T follicular helper cell (primary cell): ENCODE results near the gene PBX1.
"Not testable (repeated sequence)": the region's sequence is repeated elsewhere in the genome, so short reads cannot be mapped to it uniquely, and the experiment has no call there.

Experiments used
- DNase-seq: peaks from one replicate; pipeline ENCODE4 v3.0.0-alpha.2; 2020; ENCODE audit warnings: low read depth

The PBX1 gene

DNA sequence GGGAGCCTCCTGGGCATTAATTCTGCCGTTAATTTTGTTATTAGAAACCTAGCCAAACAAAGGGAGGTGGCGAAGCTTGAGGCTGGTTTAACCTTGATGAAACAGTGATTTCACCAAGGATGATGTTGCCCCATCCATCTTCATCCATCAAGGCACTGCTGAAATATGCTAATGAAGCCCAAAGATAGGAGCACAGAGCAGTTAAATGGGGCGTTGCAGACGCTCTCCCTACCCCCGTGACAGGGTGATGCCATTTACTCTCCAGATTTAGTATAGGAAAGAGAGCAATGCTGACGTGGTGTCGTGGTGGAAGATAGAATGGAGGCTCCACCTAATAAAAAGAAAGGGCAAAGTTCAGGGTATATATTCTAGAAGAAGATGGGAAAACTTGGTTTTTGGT, 84.0 kb downstream of the PBX1 start:
- DNase-seq: no peak

DNA sequence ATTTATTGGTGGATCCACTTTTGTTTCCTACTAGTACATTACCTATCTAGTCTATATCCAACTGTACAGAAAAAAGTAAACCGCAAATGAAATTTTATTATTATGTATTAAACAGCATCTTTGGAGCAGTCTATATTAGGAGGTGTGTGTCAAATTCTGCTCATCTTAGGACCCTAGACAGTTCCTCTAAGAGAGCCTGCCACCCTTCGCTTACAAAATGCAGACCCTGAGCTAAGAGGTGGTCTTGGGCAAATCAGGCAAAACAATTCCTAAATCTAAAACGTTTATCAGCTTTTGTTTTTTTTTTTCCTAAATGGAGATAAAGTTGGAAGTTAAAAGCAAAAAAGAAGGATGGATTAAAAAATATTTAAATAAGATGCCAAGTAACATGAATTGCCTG, 85.3 kb downstream of the PBX1 start:
- no peak for DNase-seq

GRCh38 chr1:164644774-164645644, 86.0 kb downstream of the PBX1 start:
- no peak for DNase-seq

DNA sequence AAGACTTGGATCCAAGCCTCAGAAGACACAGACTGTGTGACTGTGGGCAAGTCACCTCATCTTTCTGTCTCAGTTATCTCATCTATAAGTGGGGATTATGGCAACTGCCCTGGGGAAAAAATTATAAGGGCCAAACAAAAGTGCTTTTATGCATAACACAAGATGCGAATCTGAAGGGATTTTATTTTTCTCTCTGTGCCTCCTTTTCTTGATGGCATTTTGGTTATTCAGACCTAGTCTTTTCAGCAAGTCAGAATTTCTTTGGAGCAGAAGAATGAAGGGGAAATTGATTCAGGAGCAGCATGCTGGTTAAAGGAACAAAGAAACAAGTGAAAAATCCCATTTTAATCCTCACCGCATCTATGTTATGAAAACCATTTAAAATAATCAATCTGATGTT, 86.9 kb downstream of the PBX1 start:
- no peak for DNase-seq

GRCh38 chr1:164647211-164647610, 88.2 kb downstream of the PBX1 start:
- DNase-seq: no peak

GRCh38 chr1:164648636-164649035, 89.7 kb downstream of the PBX1 start:
- no peak for DNase-seq

DNA sequence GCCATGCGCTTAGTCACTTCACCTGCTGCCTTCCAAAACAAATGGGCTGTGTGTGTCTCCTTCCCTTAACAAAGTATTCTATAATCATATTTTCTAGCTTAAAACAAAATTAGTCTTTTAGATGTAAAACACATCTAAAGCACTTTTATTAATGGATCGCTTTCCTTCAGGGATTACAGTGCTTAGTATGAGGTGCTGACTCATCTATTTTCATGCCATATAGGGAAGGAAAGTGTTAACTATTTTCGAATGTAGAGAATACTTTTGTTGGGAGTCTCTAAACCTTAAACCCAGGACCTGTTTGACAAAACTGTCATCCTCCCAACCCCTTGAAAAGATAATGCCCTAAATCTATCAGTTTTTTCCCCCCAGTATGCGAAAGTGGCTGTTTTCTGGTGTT, 90.2 kb downstream of the PBX1 start:
- DNase-seq: no peak

DNA sequence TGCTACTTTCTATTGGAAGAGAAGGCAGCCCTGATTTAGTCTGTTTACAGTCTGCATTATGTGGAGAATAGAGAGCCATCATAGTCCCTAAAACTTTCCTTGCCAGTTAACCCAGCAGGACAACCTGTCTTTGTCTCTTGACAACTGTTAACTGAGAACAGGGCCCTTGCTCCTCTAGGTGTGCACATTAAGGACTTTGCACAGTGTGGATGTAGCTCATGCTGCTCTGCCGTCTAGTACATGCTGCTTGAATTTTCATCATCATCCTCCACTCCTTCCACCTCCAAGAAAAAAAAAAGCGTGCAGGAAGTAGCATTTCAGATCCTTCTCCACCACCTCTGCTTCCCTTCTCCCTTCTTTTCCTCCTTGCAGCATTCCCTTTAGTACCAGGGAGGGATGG, 91.5 kb downstream of the PBX1 start:
- no peak for DNase-seq

DNA sequence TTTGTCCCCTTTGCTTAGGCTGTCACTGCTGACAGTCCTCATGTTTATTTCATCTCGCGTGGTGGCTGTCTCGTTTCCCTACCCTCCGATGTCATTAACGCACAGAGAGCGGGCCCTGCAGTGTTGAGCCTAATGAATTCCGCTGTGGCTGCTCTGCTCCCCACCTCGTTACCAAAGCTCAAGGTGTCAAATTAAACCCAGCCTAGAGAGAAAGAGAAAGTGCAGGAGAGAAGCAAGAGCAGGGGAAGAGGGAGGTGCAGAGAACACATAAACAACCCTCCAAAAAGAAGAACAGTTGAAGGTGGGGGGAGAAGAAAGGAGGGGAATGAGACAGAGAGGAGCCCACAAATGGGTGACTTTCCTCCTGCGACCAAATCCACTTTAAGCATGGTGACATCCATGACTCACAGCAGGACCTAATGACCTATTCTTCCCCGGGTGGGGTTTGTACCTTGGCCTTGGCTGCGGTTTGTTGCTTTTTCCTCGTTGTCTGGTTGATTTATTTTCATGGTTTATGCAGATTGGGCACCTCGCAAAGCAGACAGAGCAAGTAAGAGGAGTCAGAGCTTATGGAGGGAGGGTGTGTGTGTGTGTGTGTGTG, 92.5 kb downstream of the PBX1 start:
- DNase-seq: no peak

DNA sequence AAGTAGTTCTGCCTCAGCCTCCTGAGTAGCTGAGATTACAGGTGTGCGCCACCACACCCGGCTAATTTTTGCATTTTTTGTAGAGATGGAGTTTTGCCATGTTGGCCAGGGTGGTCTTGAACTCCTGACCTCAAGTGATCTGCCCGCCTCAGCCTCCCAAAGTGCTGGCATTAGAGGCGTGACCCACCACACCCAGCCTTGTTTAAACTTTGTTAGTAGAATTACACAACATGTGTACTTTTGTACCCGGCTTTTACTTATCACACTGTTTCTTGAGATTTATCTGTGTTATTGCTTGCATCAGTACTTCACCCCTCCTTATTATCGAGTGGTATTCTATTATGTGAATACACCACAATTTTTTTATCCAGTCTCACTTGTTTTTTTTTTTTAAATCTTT, 94.0 kb downstream of the PBX1 start:
- not testable (repeated sequence) for DNase-seq

GRCh38 chr1:164653705-164654104, 94.7 kb downstream of the PBX1 start:
- no peak for DNase-seq

DNA sequence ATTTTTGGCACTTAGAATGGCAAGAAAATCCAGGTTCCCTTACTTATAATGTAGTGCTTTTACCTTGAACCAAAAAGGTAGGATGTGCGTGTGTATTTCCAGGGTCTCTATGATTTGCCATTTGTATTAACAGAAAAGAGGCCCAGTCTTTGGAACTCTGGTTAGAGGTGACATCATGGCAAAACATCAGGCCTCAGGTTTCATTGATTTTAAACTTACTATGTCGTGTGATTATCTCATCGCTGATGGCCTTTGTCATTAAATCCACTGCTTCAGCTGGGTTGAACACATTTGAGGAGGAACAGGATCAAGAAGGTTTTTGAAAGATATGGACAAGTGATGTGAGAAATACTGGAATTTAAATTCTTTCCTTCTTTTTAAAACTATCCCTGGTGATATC, 95.2 kb downstream of the PBX1 start:
- no peak for DNase-seq

- DNase-seq: no peak
Measured at GRCh38 chr1:164658864-164659263, 99.9 kb downstream of the PBX1 start.

DNA sequence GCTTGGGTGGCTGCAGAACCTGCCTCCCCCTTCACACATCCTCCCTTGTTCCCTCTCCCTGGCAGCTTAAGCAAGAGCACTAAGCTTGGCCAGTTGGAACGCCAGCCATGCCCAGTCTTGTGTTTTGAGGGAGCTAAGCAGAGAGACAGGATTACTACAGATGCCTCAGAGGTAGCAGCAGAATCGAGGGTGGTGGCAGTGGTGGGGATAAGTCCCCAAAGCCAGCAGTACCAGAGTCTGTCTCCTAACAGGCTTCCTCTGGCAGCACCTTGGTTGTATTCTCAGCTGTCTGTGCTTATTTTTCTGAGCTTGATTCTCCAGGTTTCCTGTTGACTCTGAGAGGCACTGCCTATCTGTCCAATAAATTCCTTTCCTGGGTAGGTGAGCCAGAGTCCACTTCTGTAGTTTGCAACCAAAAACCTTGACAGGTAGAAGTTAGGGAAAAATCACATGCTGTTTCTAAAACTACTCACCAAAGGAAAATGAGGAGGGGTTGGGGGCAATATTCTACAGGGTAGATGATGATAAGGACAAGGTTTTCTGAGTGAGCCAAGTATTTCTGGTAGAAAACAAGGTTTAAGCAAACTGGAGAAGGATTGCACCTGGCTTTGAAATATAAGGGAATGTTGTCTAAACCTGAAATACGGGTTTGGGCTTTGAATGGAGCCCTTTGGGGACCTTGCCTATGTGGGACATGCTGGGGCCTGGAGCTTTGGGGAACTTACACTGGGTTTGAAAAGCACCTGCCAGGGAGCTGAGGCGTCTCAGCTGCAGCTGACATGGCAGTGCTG, 100.8 kb downstream of the PBX1 start:
- no peak for DNase-seq

- DNase-seq: no peak
Measured at GRCh38 chr1:164660412-164660772, 101.4 kb downstream of the PBX1 start.

- no peak for DNase-seq
Measured at GRCh38 chr1:164660775-164661174, 101.8 kb downstream of the PBX1 start.

DNA sequence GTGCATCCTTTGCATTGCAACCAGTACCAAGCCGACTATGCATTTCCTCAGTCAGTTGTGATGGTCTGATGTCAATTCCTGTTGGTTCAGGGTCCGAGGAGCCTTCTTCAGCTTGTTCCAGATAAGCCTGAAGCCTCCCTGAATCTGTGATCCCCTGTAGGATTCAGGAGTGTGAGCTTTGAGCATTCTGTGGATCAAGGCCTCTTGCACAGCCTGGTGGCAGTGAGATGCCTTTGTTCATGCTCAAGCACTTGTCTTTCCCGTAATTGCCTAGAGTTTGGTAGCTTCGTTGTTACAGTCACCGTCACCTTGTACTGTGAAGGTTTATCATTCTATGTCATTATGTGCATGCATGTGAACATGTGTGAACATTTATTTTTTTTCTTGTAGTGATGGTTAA, 103.5 kb downstream of the PBX1 start:
- no peak for DNase-seq

DNA sequence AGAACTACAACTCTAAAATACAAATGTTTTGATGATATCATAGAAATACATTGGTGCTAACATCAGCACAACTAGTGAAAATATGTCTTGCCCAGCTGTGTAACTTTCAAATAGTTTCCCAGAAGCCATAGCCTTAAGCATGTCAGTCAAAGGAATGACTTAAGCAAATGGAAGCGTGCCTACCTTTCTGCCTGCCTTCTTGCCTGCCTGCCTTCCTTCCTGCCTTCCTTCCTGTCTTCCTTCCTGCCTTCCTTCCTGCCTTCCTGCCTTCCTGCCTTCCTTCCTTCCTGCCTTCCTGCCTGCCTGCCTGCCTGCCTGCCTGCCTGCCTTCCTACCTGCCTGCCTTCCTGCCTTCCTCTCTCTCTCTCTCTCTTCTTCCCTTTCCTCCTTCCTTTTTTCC, 104.0 kb downstream of the PBX1 start:
- no peak for DNase-seq

- no peak for DNase-seq
Measured at GRCh38 chr1:164664127-164664526, 105.1 kb downstream of the PBX1 start.

DNA sequence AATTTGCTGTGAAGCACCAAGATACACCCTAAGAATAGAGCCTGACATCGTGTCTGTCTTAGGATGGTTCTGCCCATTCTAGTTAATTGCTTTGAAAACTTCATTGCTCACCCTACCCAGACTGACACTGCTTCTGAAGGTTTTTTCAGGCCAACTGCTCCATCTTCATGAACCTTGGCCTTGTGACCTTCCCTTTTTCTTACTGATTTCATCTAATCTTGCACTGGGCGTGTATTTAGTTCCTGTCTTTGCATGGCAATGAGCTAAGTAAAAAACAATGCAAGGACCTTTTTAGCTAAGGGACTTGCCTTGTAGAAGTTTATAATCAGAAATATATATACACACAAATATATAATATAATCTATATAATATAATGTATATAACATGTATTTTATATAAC, 108.0 kb downstream of the PBX1 start:
- DNase-seq: no peak

- DNase-seq: no peak
Measured at GRCh38 chr1:164667600-164667999, 108.6 kb downstream of the PBX1 start.

DNA sequence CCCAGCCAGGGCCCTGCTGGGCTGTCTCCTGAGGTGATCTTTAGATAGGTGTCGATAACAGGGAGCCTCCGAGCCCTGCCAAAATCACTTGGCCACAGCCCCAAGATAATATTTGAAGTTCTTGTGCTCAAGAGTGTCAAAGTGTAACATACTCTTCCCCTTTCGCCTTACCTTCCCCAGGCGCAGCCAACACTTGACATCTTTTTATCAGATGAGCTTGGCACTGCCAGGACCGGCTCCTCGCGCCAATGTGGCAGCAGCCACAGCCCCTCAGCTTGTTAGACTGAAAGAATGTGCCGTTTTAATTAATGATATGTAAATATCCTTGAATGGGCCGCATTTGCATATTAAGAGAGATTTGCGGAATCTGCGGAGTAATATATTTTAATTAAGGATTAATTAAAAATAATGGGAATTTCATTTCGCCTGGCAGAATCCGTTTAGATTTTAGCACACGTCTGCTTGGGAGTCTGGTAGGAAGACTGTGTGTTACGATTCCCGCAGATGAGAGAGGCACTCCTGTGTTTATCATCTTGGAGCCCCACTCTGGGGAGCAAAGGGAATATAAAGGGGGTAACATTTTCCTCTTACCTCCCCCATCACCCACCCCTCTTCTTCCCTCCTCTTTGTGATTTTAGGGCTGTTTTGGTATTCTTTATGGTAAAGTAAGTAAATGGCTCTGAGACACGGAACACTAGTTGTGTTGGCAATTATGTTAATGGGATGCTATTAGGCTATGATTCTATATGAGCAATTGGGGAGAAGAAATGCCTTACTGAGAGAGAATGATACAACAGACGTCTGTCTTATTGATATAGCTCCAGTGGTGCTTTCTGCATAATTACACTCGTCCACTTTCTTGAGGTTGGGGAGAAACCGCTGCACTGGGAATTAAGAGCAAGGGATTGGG, 109.8 kb downstream of the PBX1 start:
- no peak for DNase-seq
